ENCODE data around the gene ADAMTS1.
A peak's percentile ranks its signal among the peaks of the same experiment; 100 is the strongest.

Gene ADAMTS1

GRCh38 chr21:26845066-26845758 lies at the start of gene ADAMTS1:
ADAMTS1 (minus strand) TSS chr21:26845409; CDS start chr21:26844954, 455 bp downstream.
- H3K36me3 ChIP-seq (ENCODE audit: insufficient read depth, low read length): no peaks in the 10 kb centered on the region
- H3K9ac ChIP-seq (ENCODE audit: low read depth, low read length, poor library complexity, severe bottlenecking): peak within 1 kb of the TSS; percentile 28
- peaks cover 33% of the 10 kb centered on the region for H3K27me3 ChIP-seq (ENCODE audit: insufficient read depth, low read length, poor library complexity, severe bottlenecking)
- no peaks in the 10 kb centered on the region for H3K79me2 ChIP-seq (ENCODE audit: insufficient read depth, low read length)
- TF ChIP-seq CTCF (conservative IDR thresholded peaks at IDR 0.05; ENCODE audit: low read length): no peak
- TF ChIP-seq EZH2phosphoT487 (IDR thresholded peaks at IDR 0.05; ENCODE audit: borderline replicate concordance): no peak
- peak within 1 kb of the TSS; percentile 82 for H2AFZ ChIP-seq (ENCODE audit: low read length)
- H3F3A ChIP-seq (ENCODE audit: low read depth): no peaks in the 10 kb centered on the region
- H3K9me2 ChIP-seq (replicated peaks; ENCODE audit: low read depth, low read length): no peaks in the 10 kb centered on the region
- H3K4me1 ChIP-seq (ENCODE audit: insufficient read depth, low read length, poor library complexity, severe bottlenecking): no peaks in the 10 kb centered on the region
- H3K4me2 ChIP-seq (ENCODE audit: low read depth, low read length, poor library complexity, severe bottlenecking): peak within 1 kb of the TSS; percentile 55
- H4K20me1 ChIP-seq (ENCODE audit: insufficient read depth, low read length, poor library complexity, severe bottlenecking): no peaks in the 10 kb centered on the region
- H3K4me3 ChIP-seq (ENCODE audit: low read length, poor library complexity, severe bottlenecking): peak within 1 kb of the TSS; percentile 59
- H3K9me3 ChIP-seq (ENCODE audit: insufficient read depth, low read depth, low read length): no peaks in the 10 kb centered on the region

- Histone ChIP-seq H3K9me2 (replicated peaks; ENCODE audit: low read depth, low read length) (no peaks in the 10 kb centered on the region), H3K27me3 (ENCODE audit: insufficient read depth, low read length, poor library complexity, severe bottlenecking) (no peaks in the 10 kb centered on the region), H3K9me3 (ENCODE audit: insufficient read depth, low read depth, low read length) (no peaks in the 10 kb centered on the region), H3F3A (ENCODE audit: low read depth) (no peaks in the 10 kb centered on the region), H3K4me3 (ENCODE audit: low read length, poor library complexity, severe bottlenecking) (no peak overlapping the region), H3K4me1 (ENCODE audit: insufficient read depth, low read length, poor library complexity, severe bottlenecking) (no peaks in the 10 kb centered on the region), H3K4me2 (ENCODE audit: low read depth, low read length, poor library complexity, severe bottlenecking) (no peak overlapping the region), H3K36me3 (ENCODE audit: insufficient read depth, low read length) (no peaks in the 10 kb centered on the region), H4K20me1 (ENCODE audit: insufficient read depth, low read length, poor library complexity, severe bottlenecking) (no peaks in the 10 kb centered on the region), H3K79me2 (ENCODE audit: insufficient read depth, low read length) (no peaks in the 10 kb centered on the region), H2AFZ (ENCODE audit: low read length) (no peak overlapping the region), H3K9ac (ENCODE audit: low read depth, low read length, poor library complexity, severe bottlenecking) (no peak overlapping the region)
- TF ChIP-seq EZH2phosphoT487 (IDR thresholded peaks at IDR 0.05; ENCODE audit: borderline replicate concordance) (no peak), CTCF (conservative IDR thresholded peaks at IDR 0.05; ENCODE audit: low read length) (no peak)
These were observed 46.9 kb upstream of the ADAMTS1 start for GRCh38 chr21:26892151-26892550.

- Histone ChIP-seq H4K20me1 (ENCODE audit: insufficient read depth, low read length, poor library complexity, severe bottlenecking) (no peaks in the 10 kb centered on the region), H3K36me3 (ENCODE audit: insufficient read depth, low read length) (no peaks in the 10 kb centered on the region), H3K4me3 (ENCODE audit: low read length, poor library complexity, severe bottlenecking) (no peak overlapping the region), H3F3A (ENCODE audit: low read depth) (no peaks in the 10 kb centered on the region), H3K9ac (ENCODE audit: low read depth, low read length, poor library complexity, severe bottlenecking) (no peak overlapping the region), H3K9me3 (ENCODE audit: insufficient read depth, low read depth, low read length) (no peaks in the 10 kb centered on the region), H3K9me2 (replicated peaks; ENCODE audit: low read depth, low read length) (no peaks in the 10 kb centered on the region), H3K79me2 (ENCODE audit: insufficient read depth, low read length) (no peaks in the 10 kb centered on the region), H3K4me1 (ENCODE audit: insufficient read depth, low read length, poor library complexity, severe bottlenecking) (no peaks in the 10 kb centered on the region), H2AFZ (ENCODE audit: low read length) (no peak overlapping the region), H3K27me3 (ENCODE audit: insufficient read depth, low read length, poor library complexity, severe bottlenecking) (no peaks in the 10 kb centered on the region), H3K4me2 (ENCODE audit: low read depth, low read length, poor library complexity, severe bottlenecking) (no peak overlapping the region)
- no peak for TF ChIP-seq EZH2phosphoT487 (IDR thresholded peaks at IDR 0.05; ENCODE audit: borderline replicate concordance)
- no peak for TF ChIP-seq CTCF (conservative IDR thresholded peaks at IDR 0.05; ENCODE audit: low read length)
These were observed 43.7 kb upstream of the ADAMTS1 start for GRCh38 chr21:26888931-26889330.
